HepG2 (cell line): ENCODE data around the gene IL17C. TPM values are rescaled to one million over a fixed set of nuclear protein-coding genes. Genes with fewer than 3 reads are reported as not detected.
A peak's percentile ranks its signal among the peaks of the same experiment; 100 is the strongest.

Source experiments
- CEBPB ChIP-seq: IDR thresholded peaks from 2 replicates; pipeline ENCODE4 v1.6.1; 2011; ENCODE audit warnings: low read depth, low read length, improper control_type of control experiment, borderline replicate concordance
- GLI4 ChIP-seq: sonication (generic); formaldehyde crosslinking; IDR thresholded peaks from 2 replicates; pipeline ENCODE4 v1.5.1; 2020; ENCODE audit warnings: missing genetic modification reagents, mild to moderate bottlenecking, moderate library complexity, borderline replicate concordance
- HNRNPL ChIP-seq: fragments of 200-400 bp; formaldehyde crosslinking; IDR thresholded peaks from 2 replicates; pipeline ENCODE4 v1.6.1; 2017; ENCODE audit warnings: mild to moderate bottlenecking, low read depth, low read length
- HNRNPLL ChIP-seq: fragments of 200-400 bp; formaldehyde crosslinking; IDR thresholded peaks from 2 replicates; pipeline ENCODE4 v1.6.1; 2017; ENCODE audit warnings: mild to moderate bottlenecking, low read depth, low read length; ENCODE audit not compliant: poor library complexity, severe bottlenecking
- NAIF1 ChIP-seq: sonication (generic); formaldehyde crosslinking; IDR thresholded peaks from 2 replicates; pipeline ENCODE4 v1.5.0; 2020; ENCODE audit warnings: mild to moderate bottlenecking, missing genetic modification reagents, borderline replicate concordance
- NR2F2 ChIP-seq: IDR thresholded peaks from 2 replicates; pipeline ENCODE4 v1.6.1; 2012; ENCODE audit warnings: low read depth, inconsistent platforms, borderline replicate concordance
- RFX1 ChIP-seq: fragments of 450-650 bp; IDR thresholded peaks from 2 replicates; pipeline ENCODE4 v1.6.1; 2017
- SRY ChIP-seq: sonication (generic); formaldehyde crosslinking; IDR thresholded peaks from 2 replicates; pipeline ENCODE4 v1.8.0; 2022; ENCODE audit warnings: mild to moderate bottlenecking, missing genetic modification reagents
- TAF15 ChIP-seq: fragments of 200-400 bp; formaldehyde crosslinking; IDR thresholded peaks from one replicate; pipeline ENCODE4 v1.6.1; 2018; ENCODE audit warnings: mild to moderate bottlenecking, low read depth, low read length; ENCODE audit not compliant: poor library complexity, severe bottlenecking
- THAP9 ChIP-seq: sonication (generic); formaldehyde crosslinking; IDR thresholded peaks from 2 replicates; pipeline ENCODE4; 2020; ENCODE audit warnings: missing genetic modification reagents, mild to moderate bottlenecking, borderline replicate concordance
- TOE1 ChIP-seq: sonication (generic); formaldehyde crosslinking; IDR thresholded peaks from 2 replicates; pipeline ENCODE4 v1.4.0; 2020; ENCODE audit warnings: mild to moderate bottlenecking, missing genetic modification reagents
- ZBTB21 ChIP-seq: sonication (generic); formaldehyde crosslinking; IDR thresholded peaks from 2 replicates; pipeline ENCODE4 v1.4.0; 2020; ENCODE audit warnings: missing genetic modification reagents
- ZBTB25 ChIP-seq: IDR thresholded peaks from 2 replicates; pipeline ENCODE4 v1.6.1; 2018; ENCODE audit warnings: missing genetic modification reagents
- ZBTB3 ChIP-seq: sonication (generic); formaldehyde crosslinking; IDR thresholded peaks from 2 replicates; pipeline ENCODE4 v1.4.0; 2020; ENCODE audit warnings: low read depth, mild to moderate bottlenecking, moderate library complexity, missing genetic modification reagents, borderline replicate concordance
- ZBTB38 ChIP-seq: sonication (generic); formaldehyde crosslinking; IDR thresholded peaks from 2 replicates; pipeline ENCODE4 v1.5.1; 2020; ENCODE audit warnings: mild to moderate bottlenecking, missing genetic modification reagents
- ZNF354B ChIP-seq: sonication (generic); formaldehyde crosslinking; IDR thresholded peaks from 2 replicates; pipeline ENCODE4 v1.8.0; 2022; ENCODE audit warnings: mild to moderate bottlenecking, missing genetic modification reagents
- ZNF552 ChIP-seq: sonication (generic); formaldehyde crosslinking; IDR thresholded peaks from 2 replicates; pipeline ENCODE4 v1.9.0; 2022; ENCODE audit warnings: missing genetic modification reagents, mild to moderate bottlenecking, borderline replicate concordance
- ZNF7 ChIP-seq: IDR thresholded peaks from 2 replicates; pipeline ENCODE4 v1.6.1; 2016; ENCODE audit warnings: missing biosample characterization, missing genetic modification reagents
- ZNF780A ChIP-seq: sonication (generic); formaldehyde crosslinking; IDR thresholded peaks from 2 replicates; pipeline ENCODE4 v1.8.0; 2022; ENCODE audit warnings: mild to moderate bottlenecking, missing genetic modification reagents, moderate library complexity
- ZNF800 ChIP-seq: sonication (generic); formaldehyde crosslinking; IDR thresholded peaks from 2 replicates; pipeline ENCODE4 v1.4.0; 2020; ENCODE audit warnings: missing genetic modification reagents
- polyA plus RNA-seq, 8 experiments: library from polyadenylated mRNA; depleted of rRNA in 3 of 8; stranded (reverse) in 7 of 8; unstranded in 1 of 8; fragments of >200 nt; fragmentation: Illumina TruSeq in 4 of 8; extraction: Trizol in 4 of 8; gene quantifications; 2 replicates each; pipeline versions ENCODE4 v1.2.1 to v1.2.3, GENCODE V29; 2011 to 2016; ENCODE audit warnings: low read depth in 4 of 8, missing spikeins in 1 of 8, mixed read lengths in 1 of 8; ENCODE audit not compliant: insufficient read depth in 1 of 8
- total RNA-seq, 5 experiments: library from RNA; depleted of rRNA; stranded (reverse); fragments of >200 nt; fragmentation: Illumina TruSeq; extraction: Trizol; gene quantifications; 2 replicates each; pipeline ENCODE4 v1.2.3, GENCODE V29; 2016; ENCODE audit warnings: low read depth in 1 of 5
- TF ChIP-seq, protein P1 (sequence below): sonication (generic); formaldehyde crosslinking; IDR thresholded peaks from 2 replicates; pipeline ENCODE4 v1.5.0; 2020; ENCODE audit warnings: mild to moderate bottlenecking, low read depth, missing genetic modification reagents, borderline replicate concordance

The IL17C gene
- total and polyA plus RNA-seq, 2 of the 13 experiments (the other 11 are each of a cell fraction or from before 2014, with no cell fraction given), result not detected

GRCh38 chr16:88649924-88650748, 11.8 kb downstream of the IL17C start (continued):
- TF ChIP-seq THAP9 (CRISPR knock-in tag) (no peak), ZNF800 (CRISPR knock-in tag) (no peak), ZNF780A (CRISPR knock-in tag) (peak; percentile 69; the same call in 1 of the 2 replicates), GLI4 (CRISPR knock-in tag) (no peak), ZNF354B (CRISPR knock-in tag) (no peak), ZBTB3 (peak; percentile 78; the same call in 1 of the 2 replicates), NAIF1 (CRISPR knock-in tag) (no peak), HNRNPL (peak; percentile 46), CEBPB (peak; percentile 45; the same call in 1 of the 2 replicates), ZNF7 (CRISPR knock-in tag) (no peak), ZNF552 (peak; percentile 34; the same call in 1 of the 2 replicates), SRY (CRISPR knock-in tag) (peak; percentile 14; the same call in 1 of the 2 replicates), NR2F2 (no peak), TOE1 (CRISPR knock-in tag) (0 out of 2 replicates have a peak, but pooled peaks have one; percentile 11), ZBTB25 (no peak; the same call in 1 of the 2 replicates), HNRNPLL (peak; percentile 61), ZBTB38 (CRISPR knock-in tag) (peak; percentile 26; the same call in 1 of the 2 replicates), RFX1 (no peak), ZBTB21 (no peak), TAF15 (peak; percentile 73)
- TF ChIP-seq, protein P1, sequence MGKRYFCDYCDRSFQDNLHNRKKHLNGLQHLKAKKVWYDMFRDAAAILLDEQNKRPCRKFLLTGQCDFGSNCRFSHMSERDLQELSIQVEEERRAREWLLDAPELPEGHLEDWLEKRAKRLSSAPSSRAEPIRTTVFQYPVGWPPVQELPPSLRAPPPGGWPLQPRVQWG (CRISPR knock-in tag), result no peak
